ENCODE measurements around the gene CCDC187.

The CCDC187 gene

DNA sequence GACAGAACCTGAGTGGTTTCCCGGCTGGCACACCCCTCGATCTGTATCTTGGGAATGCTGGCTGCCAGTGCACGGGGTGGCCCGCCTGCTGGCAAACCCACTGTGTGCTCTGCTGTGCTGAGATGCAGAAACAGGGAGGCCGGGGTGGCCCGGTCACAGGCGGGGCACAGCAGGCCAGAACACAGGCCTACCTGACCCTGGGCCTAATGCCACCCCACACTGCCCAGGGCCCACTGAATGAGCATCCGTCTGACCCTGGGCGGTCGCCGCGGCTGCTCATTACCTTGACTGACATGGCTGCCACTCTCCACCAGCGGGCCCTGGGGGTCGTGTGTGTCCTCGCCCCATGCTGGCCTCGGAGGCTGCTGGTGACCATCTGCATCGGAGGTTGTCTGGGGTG, 44.1 kb downstream of the CCDC187 start:
- Histone ChIP-seq H3K9me3 (ENCODE audit: control insufficient read depth, insufficient read depth, low read length) (no peaks in the 10 kb centered on the region), H3K27ac (ENCODE audit: low read depth, low read length) (no peak overlapping the region), H3K27me3 (ENCODE audit: control insufficient read depth, insufficient read depth, low read length) (no peaks in the 10 kb centered on the region), H3K4me1 (ENCODE audit: control insufficient read depth, insufficient read depth, low read length) (no peaks in the 10 kb centered on the region), H3K4me3 (ENCODE audit: low read depth, low read length) (no peak overlapping the region), H3K9ac (ENCODE audit: low read depth, low read length) (no peak overlapping the region), H3K36me3 (ENCODE audit: control insufficient read depth, insufficient read depth, low read length) (no peaks in the 10 kb centered on the region)

GRCh38 chr9:136259517-136259813, 44.4 kb downstream of the CCDC187 start:
- Histone ChIP-seq H3K27me3 (ENCODE audit: control insufficient read depth, insufficient read depth, low read length) (no peaks in the 10 kb centered on the region), H3K27ac (ENCODE audit: low read depth, low read length) (no peak overlapping the region), H3K9ac (ENCODE audit: low read depth, low read length) (no peak overlapping the region), H3K4me1 (ENCODE audit: control insufficient read depth, insufficient read depth, low read length) (no peaks in the 10 kb centered on the region), H3K9me3 (ENCODE audit: control insufficient read depth, insufficient read depth, low read length) (no peaks in the 10 kb centered on the region), H3K36me3 (ENCODE audit: control insufficient read depth, insufficient read depth, low read length) (no peaks in the 10 kb centered on the region), H3K4me3 (ENCODE audit: low read depth, low read length) (no peak overlapping the region)

- no peak overlapping the region for H3K4me3 ChIP-seq (ENCODE audit: low read depth, low read length)
- no peaks in the 10 kb centered on the region for H3K4me1 ChIP-seq (ENCODE audit: control insufficient read depth, insufficient read depth, low read length)
- no peaks in the 10 kb centered on the region for H3K27me3 ChIP-seq (ENCODE audit: control insufficient read depth, insufficient read depth, low read length)
- no peaks in the 10 kb centered on the region for H3K36me3 ChIP-seq (ENCODE audit: control insufficient read depth, insufficient read depth, low read length)
- no peak overlapping the region for H3K9ac ChIP-seq (ENCODE audit: low read depth, low read length)
- H3K9me3 ChIP-seq (ENCODE audit: control insufficient read depth, insufficient read depth, low read length): no peaks in the 10 kb centered on the region
- H3K27ac ChIP-seq (ENCODE audit: low read depth, low read length): no peak overlapping the region
Observed at GRCh38 chr9:136258786-136259516, 44.9 kb downstream of the CCDC187 start.

DNA sequence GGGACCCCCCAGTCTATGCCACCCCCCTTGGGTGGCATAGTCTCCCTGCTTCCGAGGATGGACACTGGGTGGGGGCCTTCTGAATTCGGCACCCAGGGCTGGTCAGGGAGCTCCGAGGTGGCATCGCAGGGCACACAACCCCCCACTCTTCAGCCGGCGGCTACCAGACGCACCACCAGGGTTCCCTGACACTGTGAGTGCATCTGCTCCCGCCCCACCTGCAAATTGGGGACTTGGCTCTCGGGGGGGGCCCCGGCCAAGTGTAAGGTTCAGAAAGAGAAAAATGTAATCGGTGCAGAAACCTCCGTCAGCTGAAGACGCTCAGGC, 45.6 kb downstream of the CCDC187 start:
- Histone ChIP-seq H3K4me3 (ENCODE audit: low read depth, low read length) (no peak overlapping the region), H3K36me3 (ENCODE audit: control insufficient read depth, insufficient read depth, low read length) (no peaks in the 10 kb centered on the region), H3K27me3 (ENCODE audit: control insufficient read depth, insufficient read depth, low read length) (no peaks in the 10 kb centered on the region), H3K4me1 (ENCODE audit: control insufficient read depth, insufficient read depth, low read length) (no peaks in the 10 kb centered on the region), H3K9ac (ENCODE audit: low read depth, low read length) (no peak overlapping the region), H3K27ac (ENCODE audit: low read depth, low read length) (no peak overlapping the region), H3K9me3 (ENCODE audit: control insufficient read depth, insufficient read depth, low read length) (no peaks in the 10 kb centered on the region)

DNA sequence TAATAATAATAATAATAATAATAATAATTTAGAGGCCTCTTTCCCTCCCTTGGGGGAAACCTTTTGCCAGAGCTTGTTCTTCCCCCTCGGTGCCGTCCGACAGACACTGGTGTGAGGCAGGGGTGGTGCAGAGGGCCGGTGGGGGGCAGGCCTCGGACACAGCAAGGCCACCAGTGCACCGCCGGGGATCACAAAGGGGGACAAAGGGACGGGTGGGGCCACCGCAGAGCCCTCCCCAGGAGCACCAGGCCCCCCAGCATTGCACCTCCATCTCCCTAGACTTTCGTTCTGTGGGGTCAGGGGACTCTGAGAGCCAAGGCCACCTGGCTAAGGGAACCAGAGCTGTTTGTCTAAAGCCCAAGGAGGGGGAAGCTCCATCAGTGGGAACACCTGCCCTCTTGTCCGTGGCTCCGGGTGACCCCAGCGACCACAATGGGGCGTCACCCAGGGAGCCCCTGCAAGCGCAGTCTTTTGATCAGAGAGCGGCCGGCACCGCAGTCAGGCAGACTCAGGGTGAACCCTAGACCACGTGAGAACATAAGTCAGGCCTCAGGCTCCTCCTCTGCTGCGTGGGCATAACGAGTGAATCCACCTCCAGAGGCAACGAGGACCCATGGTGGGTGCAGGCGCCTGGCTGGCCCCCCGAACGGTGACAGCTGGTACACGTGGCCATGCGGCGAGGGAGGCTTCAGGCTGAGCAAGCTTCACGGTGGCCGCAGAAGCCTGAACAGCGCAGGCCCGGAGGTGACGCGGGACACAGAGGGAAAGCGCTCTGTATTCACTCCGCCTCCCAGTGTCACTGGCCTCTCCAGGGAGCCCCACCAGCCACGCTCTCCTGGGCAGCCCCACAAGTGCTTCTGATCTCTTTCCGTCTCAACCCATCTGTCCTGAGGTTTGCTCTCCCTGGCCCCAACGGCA, 46.3 kb downstream of the CCDC187 start:
- H3K4me1 ChIP-seq (ENCODE audit: control insufficient read depth, insufficient read depth, low read length): no peaks in the 10 kb centered on the region
- no peak overlapping the region for H3K4me3 ChIP-seq (ENCODE audit: low read depth, low read length)
- H3K36me3 ChIP-seq (ENCODE audit: control insufficient read depth, insufficient read depth, low read length): no peaks in the 10 kb centered on the region
- no peak overlapping the region for H3K27ac ChIP-seq (ENCODE audit: low read depth, low read length)
- no peaks in the 10 kb centered on the region for H3K27me3 ChIP-seq (ENCODE audit: control insufficient read depth, insufficient read depth, low read length)
- no peaks in the 10 kb centered on the region for H3K9me3 ChIP-seq (ENCODE audit: control insufficient read depth, insufficient read depth, low read length)
- no peak overlapping the region for H3K9ac ChIP-seq (ENCODE audit: low read depth, low read length)

DNA sequence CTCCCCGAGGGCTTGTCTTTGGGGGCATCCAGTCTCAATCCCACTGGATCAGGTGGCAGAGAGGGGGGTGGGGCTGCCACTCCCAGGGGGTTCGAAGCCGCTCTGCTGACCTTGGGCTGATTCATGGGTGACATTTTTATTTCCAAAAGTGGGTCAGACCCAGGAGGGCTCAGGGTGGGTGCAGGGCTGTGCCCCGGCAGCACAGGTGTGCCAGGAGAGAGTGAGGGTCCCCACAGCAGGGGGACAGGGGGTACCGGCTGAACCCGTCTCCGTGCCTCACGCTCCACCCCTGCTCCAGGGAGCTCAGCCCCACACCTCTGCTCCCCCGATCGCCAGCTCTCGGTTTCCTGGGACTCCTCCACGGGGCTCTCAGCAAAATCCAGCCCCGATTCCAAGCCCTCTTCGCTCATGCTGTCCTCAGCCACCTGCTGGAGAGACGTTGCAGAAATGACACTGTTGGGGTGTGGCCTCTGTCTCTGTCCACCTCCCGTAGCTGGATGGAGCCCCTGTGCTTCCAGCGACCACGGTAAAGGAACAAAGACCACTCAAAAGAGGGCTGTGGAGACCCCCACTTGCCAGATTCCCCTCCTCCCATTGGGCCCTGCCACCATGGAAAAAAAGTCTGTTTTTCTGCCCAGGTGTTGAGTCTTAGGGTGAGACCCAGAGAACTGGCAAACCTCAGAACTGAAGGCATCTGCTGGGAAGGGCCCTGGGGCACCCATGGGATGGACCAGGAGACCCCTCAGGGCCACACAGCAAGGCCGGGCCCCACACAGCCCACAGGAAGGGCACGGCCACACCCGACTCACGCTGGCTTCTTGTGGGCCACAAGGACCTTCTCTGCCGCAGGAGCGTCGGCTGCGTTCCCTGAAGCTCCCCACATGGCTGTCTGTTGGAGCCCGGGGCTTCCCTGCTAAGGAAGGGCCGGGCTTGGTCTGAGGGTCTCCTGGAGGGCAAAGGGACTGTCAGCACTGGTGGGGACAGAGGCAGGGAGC, 47.7 kb downstream of the CCDC187 start:
- H3K27ac ChIP-seq (ENCODE audit: low read depth, low read length): no peak overlapping the region
- no peaks in the 10 kb centered on the region for H3K27me3 ChIP-seq (ENCODE audit: control insufficient read depth, insufficient read depth, low read length)
- H3K4me3 ChIP-seq (ENCODE audit: low read depth, low read length): no peak overlapping the region
- H3K9ac ChIP-seq (ENCODE audit: low read depth, low read length): no peak overlapping the region
- no peaks in the 10 kb centered on the region for H3K4me1 ChIP-seq (ENCODE audit: control insufficient read depth, insufficient read depth, low read length)
- no peaks in the 10 kb centered on the region for H3K9me3 ChIP-seq (ENCODE audit: control insufficient read depth, insufficient read depth, low read length)
- no peaks in the 10 kb centered on the region for H3K36me3 ChIP-seq (ENCODE audit: control insufficient read depth, insufficient read depth, low read length)

DNA sequence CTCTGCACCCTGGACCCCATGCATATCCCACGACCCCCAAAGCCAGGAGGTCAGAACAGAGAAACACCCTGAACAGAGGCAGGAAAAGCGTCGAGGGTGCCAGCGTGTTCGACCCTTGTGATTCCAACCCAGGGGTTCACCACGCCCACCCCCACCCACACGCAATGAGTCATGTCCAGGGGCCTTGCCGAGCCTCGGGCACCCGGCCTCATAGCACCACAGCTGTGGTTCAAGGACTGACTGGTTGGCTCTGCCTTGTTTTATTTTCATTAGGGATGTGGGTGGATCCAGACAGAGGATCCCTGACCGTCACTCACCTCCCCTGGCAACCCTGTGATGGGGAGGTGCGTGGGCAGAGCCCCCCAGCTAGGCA, 48.7 kb downstream of the CCDC187 start:
- H3K9ac ChIP-seq (ENCODE audit: low read depth, low read length): no peak overlapping the region
- H3K27me3 ChIP-seq (ENCODE audit: control insufficient read depth, insufficient read depth, low read length): no peaks in the 10 kb centered on the region
- no peak overlapping the region for H3K27ac ChIP-seq (ENCODE audit: low read depth, low read length)
- no peak overlapping the region for H3K4me3 ChIP-seq (ENCODE audit: low read depth, low read length)
- no peaks in the 10 kb centered on the region for H3K36me3 ChIP-seq (ENCODE audit: control insufficient read depth, insufficient read depth, low read length)
- H3K4me1 ChIP-seq (ENCODE audit: control insufficient read depth, insufficient read depth, low read length): no peaks in the 10 kb centered on the region
- no peaks in the 10 kb centered on the region for H3K9me3 ChIP-seq (ENCODE audit: control insufficient read depth, insufficient read depth, low read length)

DNA sequence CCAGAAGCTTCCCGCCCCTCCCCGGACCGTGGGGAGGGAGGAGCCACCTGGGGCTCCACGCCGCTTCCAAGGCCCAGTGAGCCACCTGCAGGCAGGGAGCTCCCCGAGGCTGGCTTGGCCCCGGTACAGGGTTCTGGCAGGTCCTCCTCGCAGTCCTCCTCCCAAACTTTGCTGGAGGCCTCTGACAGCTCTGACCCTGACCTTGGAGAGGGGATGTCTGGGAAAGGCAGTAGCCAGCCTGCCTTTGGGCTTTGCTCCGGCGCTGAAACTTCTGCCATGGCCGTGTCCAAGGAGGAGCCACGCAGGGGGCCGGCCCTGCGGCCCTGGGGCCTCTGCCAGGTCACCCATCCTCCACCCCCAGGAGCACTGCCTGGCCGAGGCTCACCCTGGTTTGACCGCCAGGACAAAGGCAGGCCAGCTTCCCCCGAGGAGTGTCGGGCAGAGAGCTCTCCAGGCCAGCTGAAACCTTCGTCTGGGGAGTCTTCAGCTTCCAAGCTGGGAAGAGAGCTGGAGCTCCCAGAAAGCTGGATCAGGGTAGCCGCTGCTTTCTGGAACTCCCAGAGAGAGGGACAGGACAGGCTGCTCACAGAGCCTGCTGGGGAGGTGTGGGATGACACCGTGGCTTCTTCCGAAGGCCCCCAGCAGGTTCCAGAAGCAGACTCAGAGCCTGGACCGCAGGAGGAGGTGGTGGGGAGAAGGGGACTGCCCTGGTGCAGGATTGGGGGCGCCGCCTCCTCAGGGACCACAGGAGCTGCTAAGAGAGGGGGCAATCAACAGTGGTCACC, 49.3 kb downstream of the CCDC187 start:
- H3K4me1 ChIP-seq (ENCODE audit: control insufficient read depth, insufficient read depth, low read length): no peaks in the 10 kb centered on the region
- H3K4me3 ChIP-seq (ENCODE audit: low read depth, low read length): no peak overlapping the region
- no peak overlapping the region for H3K27ac ChIP-seq (ENCODE audit: low read depth, low read length)
- H3K27me3 ChIP-seq (ENCODE audit: control insufficient read depth, insufficient read depth, low read length): no peaks in the 10 kb centered on the region
- H3K36me3 ChIP-seq (ENCODE audit: control insufficient read depth, insufficient read depth, low read length): no peaks in the 10 kb centered on the region
- no peaks in the 10 kb centered on the region for H3K9me3 ChIP-seq (ENCODE audit: control insufficient read depth, insufficient read depth, low read length)
- H3K9ac ChIP-seq (ENCODE audit: low read depth, low read length): no peak overlapping the region

- no peak overlapping the region for H3K9ac ChIP-seq (ENCODE audit: low read depth, low read length)
- no peaks in the 10 kb centered on the region for H3K9me3 ChIP-seq (ENCODE audit: control insufficient read depth, insufficient read depth, low read length)
- no peak overlapping the region for H3K27ac ChIP-seq (ENCODE audit: low read depth, low read length)
- no peaks in the 10 kb centered on the region for H3K4me1 ChIP-seq (ENCODE audit: control insufficient read depth, insufficient read depth, low read length)
- no peaks in the 10 kb centered on the region for H3K27me3 ChIP-seq (ENCODE audit: control insufficient read depth, insufficient read depth, low read length)
- no peak overlapping the region for H3K4me3 ChIP-seq (ENCODE audit: low read depth, low read length)
- no peaks in the 10 kb centered on the region for H3K36me3 ChIP-seq (ENCODE audit: control insufficient read depth, insufficient read depth, low read length)
Observed at GRCh38 chr9:136253246-136254130, 50.4 kb downstream of the CCDC187 start.

GRCh38 chr9:136252846-136253245, 51.0 kb downstream of the CCDC187 start:
- no peaks in the 10 kb centered on the region for H3K9me3 ChIP-seq (ENCODE audit: control insufficient read depth, insufficient read depth, low read length)
- H3K9ac ChIP-seq (ENCODE audit: low read depth, low read length): no peak overlapping the region
- peaks cover 3% of the 10 kb centered on the region; the same call in 1 of the 2 replicates for H3K4me1 ChIP-seq (ENCODE audit: control insufficient read depth, insufficient read depth, low read length)
- H3K4me3 ChIP-seq (ENCODE audit: low read depth, low read length): no peak overlapping the region
- no peaks in the 10 kb centered on the region for H3K27me3 ChIP-seq (ENCODE audit: control insufficient read depth, insufficient read depth, low read length)
- H3K27ac ChIP-seq (ENCODE audit: low read depth, low read length): no peak overlapping the region
- no peaks in the 10 kb centered on the region for H3K36me3 ChIP-seq (ENCODE audit: control insufficient read depth, insufficient read depth, low read length)
